HCT116 (cell line): ENCODE measurements around the gene MAPK4.

Experiments
- JUND ChIP-seq: IDR thresholded peaks from 2 replicates; pipeline ENCODE4 v1.6.1; 2012
- POLR2A ChIP-seq: IDR thresholded peaks from 2 replicates; pipeline ENCODE4 v1.7.0; 2011; ENCODE audit warnings: borderline replicate concordance; ENCODE audit not compliant: insufficient read depth, insufficient read length; ENCODE audit errors: extremely low read depth
- POLR2AphosphoS5 ChIP-seq: IDR thresholded peaks from 2 replicates; pipeline ENCODE4 v1.6.1; 2011; ENCODE audit warnings: mild to moderate bottlenecking, low read depth, low read length, moderate library complexity
- REST ChIP-seq: IDR thresholded peaks from 2 replicates; pipeline ENCODE4 v1.6.1; 2012; ENCODE audit warnings: low read depth
- YY1 ChIP-seq: IDR thresholded peaks from 2 replicates; pipeline ENCODE4 v1.6.1; 2011; ENCODE audit warnings: low read length, low read depth, moderate library complexity, mild to moderate bottlenecking; ENCODE audit not compliant: insufficient replicate concordance; ENCODE audit errors: extremely low read depth
- ZNF274 ChIP-seq: fragments of 200-500 bp; sonication (Bioruptor generic); IDR thresholded peaks from 2 replicates; pipeline ENCODE4 v1.6.1; 2014; ENCODE audit warnings: mild to moderate bottlenecking, low read depth, low read length, inconsistent platforms
- TF ChIP-seq, protein P1 (sequence below), 3 experiments: fragments of 200-600 bp in 1 of 3; sonication (generic) in 1 of 3; IDR thresholded peaks in 2 of 3; conservative IDR thresholded peaks in 1 of 3; 2 replicates each; pipeline ENCODE4 v1.5.1; 2012 to 2017; ENCODE audit warnings: low read depth in 2 of 3, low read length in 2 of 3, antibody characterized with exemption in 1 of 3, borderline replicate concordance in 1 of 3, control low read depth in 1 of 3, mild to moderate bottlenecking in 1 of 3, mixed read lengths in 1 of 3, mixed run types in 1 of 3, moderate library complexity in 1 of 3; ENCODE audit not compliant: insufficient read depth in 1 of 3
- TF ChIP-seq, protein P2 (sequence below): IDR thresholded peaks from 2 replicates; pipeline ENCODE4 v1.6.1; 2012

GRCh38 chr18:50727721-50728471 is 168.0 kb downstream of the MAPK4 start:
- no peak for TF ChIP-seq POLR2A
- TF ChIP-seq REST = no peak
- TF ChIP-seq, protein P1, sequence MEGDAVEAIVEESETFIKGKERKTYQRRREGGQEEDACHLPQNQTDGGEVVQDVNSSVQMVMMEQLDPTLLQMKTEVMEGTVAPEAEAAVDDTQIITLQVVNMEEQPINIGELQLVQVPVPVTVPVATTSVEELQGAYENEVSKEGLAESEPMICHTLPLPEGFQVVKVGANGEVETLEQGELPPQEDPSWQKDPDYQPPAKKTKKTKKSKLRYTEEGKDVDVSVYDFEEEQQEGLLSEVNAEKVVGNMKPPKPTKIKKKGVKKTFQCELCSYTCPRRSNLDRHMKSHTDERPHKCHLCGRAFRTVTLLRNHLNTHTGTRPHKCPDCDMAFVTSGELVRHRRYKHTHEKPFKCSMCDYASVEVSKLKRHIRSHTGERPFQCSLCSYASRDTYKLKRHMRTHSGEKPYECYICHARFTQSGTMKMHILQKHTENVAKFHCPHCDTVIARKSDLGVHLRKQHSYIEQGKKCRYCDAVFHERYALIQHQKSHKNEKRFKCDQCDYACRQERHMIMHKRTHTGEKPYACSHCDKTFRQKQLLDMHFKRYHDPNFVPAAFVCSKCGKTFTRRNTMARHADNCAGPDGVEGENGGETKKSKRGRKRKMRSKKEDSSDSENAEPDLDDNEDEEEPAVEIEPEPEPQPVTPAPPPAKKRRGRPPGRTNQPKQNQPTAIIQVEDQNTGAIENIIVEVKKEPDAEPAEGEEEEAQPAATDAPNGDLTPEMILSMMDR (IDR thresholded peaks at IDR 0.05 in 2 of 3, conservative IDR thresholded peaks at IDR 0.05 in 1 of 3; ENCODE audit: borderline replicate concordance in 1 of 3, insufficient read depth in 1 of 3, low read depth in 2 of 3, low read length in 2 of 3) = no peak
- TF ChIP-seq, protein P2, sequence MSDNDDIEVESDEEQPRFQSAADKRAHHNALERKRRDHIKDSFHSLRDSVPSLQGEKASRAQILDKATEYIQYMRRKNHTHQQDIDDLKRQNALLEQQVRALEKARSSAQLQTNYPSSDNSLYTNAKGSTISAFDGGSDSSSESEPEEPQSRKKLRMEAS = no peak
- no peak for TF ChIP-seq YY1
- no peak for TF ChIP-seq POLR2AphosphoS5
- no peak for TF ChIP-seq ZNF274
- TF ChIP-seq JUND = no peak
